ENCODE measurements around the gene ACADM. TPM values are rescaled to one million over a fixed set of nuclear protein-coding genes. Genes with fewer than 3 reads are reported as not detected.
A peak's percentile ranks its signal among the peaks of the same experiment; 100 is the strongest.
"Not testable (repeated sequence)": the region's sequence is repeated elsewhere in the genome, so short reads cannot be mapped to it uniquely, and the experiment has no call there.

The ACADM gene
- total RNA-seq, 1 donor from 2014 or later = 42.1 TPM

DNA sequence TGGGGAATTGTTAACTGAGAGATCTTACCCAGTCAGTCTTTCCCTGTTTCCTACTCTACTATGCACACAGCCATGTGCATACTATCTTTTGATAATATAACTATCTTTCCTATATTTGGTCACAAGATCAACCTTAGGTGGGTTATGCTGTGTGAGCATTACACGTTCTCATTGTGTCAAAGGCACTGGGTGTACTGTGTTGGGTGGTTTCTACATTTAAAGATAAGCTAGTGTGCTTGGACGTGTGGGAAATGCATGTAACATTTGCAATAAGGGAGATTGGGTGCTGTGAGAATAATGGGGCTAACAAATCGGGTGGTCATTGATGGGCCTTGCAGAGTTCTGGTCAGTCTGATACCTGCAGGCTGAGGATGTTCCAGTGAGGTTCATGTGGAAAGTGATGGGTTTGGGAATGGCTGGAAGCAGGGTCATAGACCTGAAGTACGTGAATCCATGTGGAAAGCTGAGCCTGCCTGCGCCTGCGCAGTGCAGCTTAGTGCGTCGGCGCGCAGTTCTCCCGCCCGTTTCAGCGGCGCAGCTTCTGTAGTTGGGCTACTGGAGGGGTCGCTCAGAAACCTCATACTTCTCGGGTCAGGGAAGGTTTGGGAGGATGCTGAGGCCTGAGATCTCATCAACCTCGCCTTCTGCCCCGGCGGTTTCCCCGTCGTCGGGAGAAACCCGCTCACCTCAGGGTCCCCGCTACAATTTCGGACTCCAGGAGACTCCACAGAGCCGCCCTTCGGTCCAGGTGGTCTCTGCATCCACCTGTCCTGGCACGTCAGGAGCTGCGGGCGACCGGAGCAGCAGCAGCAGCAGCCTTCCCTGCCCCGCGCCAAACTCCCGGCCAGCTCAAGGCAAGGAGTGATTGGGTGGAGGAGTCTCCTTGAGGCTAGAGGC lies 72.1 kb downstream of the ACADM start, which contains the start of gene MSH4:
TSS of gene MSH4 (plus strand) at position 507 of the 897 bp plus-strand sequence. CDS start at position 611, 104 bp downstream.
- Histone ChIP-seq H3K27ac (no peak within 1 kb of the TSS), H3K9me3 (no peaks in the 10 kb centered on the region), H3K27me3 (no peaks in the 10 kb centered on the region), H3K36me3 (peaks cover 59% of the 10 kb centered on the region), H3K4me1 (no peaks in the 10 kb centered on the region), H3K4me3 (no peak within 1 kb of the TSS)
- intact Hi-C loops (cut with DNase I) = no loop called here
- no peak for TF ChIP-seq CTCF (IDR thresholded peaks at IDR 0.05)
- peak; percentile 56 for ATAC-seq
- DNase-seq = no peak

DNA sequence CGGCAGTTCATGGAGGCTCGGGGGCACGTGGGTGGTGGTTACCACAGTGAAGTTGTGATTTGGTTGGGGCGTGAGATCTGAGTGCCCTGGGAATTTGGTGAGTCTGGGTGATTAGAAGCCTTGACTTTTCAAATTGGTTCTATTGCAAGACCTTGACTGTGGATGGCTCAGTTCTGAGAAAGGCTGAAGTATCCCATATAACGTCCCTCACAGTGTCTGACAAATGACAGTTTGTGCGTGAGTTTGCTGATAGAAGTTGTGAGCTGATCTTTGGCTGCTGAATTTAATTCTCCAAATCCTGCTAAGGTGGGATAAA lies 72.7 kb downstream of the ACADM start:
- peaks cover 53% of the 10 kb centered on the region for H3K36me3 ChIP-seq
- ATAC-seq = no peak

GRCh38 chr1:75797606-75798216 lies 73.2 kb downstream of the ACADM start:
- Histone ChIP-seq H3K27me3 (no peaks in the 10 kb centered on the region), H3K4me3 (no peak overlapping the region), H3K36me3 (peaks cover 48% of the 10 kb centered on the region), H3K27ac (no peak overlapping the region), H3K4me1 (no peaks in the 10 kb centered on the region), H3K9me3 (no peaks in the 10 kb centered on the region)
- ATAC-seq (no peak), DNase-seq (no peak)
- no peak for TF ChIP-seq CTCF (IDR thresholded peaks at IDR 0.05)
- intact Hi-C loops (cut with DNase I) = no loop called here

More for the DNA sequence above, 72.7 kb downstream of the ACADM start:
- no peaks in the 10 kb centered on the region for H3K9me3 ChIP-seq
- TF ChIP-seq CTCF (IDR thresholded peaks at IDR 0.05) = no peak
- intact Hi-C loops (cut with DNase I) = no loop called here
- H3K4me1 ChIP-seq = no peaks in the 10 kb centered on the region
- no peak overlapping the region for H3K4me3 ChIP-seq
- no peaks in the 10 kb centered on the region for H3K27me3 ChIP-seq
- no peak overlapping the region for H3K27ac ChIP-seq
- no peak for DNase-seq

GRCh38 chr1:75801480-75801879 lies 77.0 kb downstream of the ACADM start:
- DNase-seq; intact Hi-C loops (cut with DNase I); ATAC-seq; H3K27ac ChIP-seq; H3K4me1 ChIP-seq; H3K4me3 ChIP-seq; H3K27me3 ChIP-seq; H3K9me3 ChIP-seq: not testable (repeated sequence)
- peaks cover 10% of the 10 kb centered on the region for H3K36me3 ChIP-seq

GRCh38 chr1:75808921-75809320 lies 84.4 kb downstream of the ACADM start:
- ATAC-seq = no peak

DNA sequence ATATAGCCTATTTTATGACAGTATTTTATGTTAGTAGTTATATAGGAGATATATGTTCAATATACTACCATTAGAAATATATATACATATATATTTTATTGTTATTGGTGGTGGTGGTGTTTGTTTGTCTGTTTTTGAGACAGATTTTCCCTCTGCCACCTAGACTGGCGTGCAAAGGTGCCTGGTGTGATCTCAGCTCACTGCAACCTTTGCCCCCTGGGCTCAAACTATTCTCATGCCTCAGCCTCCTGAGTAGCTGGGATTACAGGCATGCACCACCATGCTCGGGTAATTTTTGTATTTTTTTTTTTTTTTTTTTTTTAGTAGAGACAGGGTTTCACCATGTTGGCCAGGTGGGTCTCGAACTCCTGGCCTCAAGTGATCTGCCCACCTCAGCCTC lies 85.6 kb downstream of the ACADM start:
- ATAC-seq; H3K4me1 ChIP-seq; DNase-seq; H3K4me3 ChIP-seq; H3K27me3 ChIP-seq; H3K36me3 ChIP-seq; H3K27ac ChIP-seq; H3K9me3 ChIP-seq; intact Hi-C loops (cut with DNase I): not testable (repeated sequence)

More at GRCh38 chr1:75808921-75809320, 84.4 kb downstream of the ACADM start:
- no peaks in the 10 kb centered on the region for H3K27me3 ChIP-seq
- H3K9me3 ChIP-seq = no peaks in the 10 kb centered on the region
- no peak for DNase-seq
- H3K27ac ChIP-seq = no peak overlapping the region
- intact Hi-C loops (cut with DNase I) = no loop called here
- no peak overlapping the region for H3K4me3 ChIP-seq
- H3K36me3 ChIP-seq = no peaks in the 10 kb centered on the region
- no peak for TF ChIP-seq CTCF (IDR thresholded peaks at IDR 0.05)
- H3K4me1 ChIP-seq = no peaks in the 10 kb centered on the region
